HEK293T (cell line): ENCODE measurements around the gene EPHB1.
"Not testable (repeated sequence)": the region's sequence is repeated elsewhere in the genome, so short reads cannot be mapped to it uniquely, and the experiment has no call there.

ENCODE experiments used
- CTCF ChIA-PET: fragments of 350-600 bp; formaldehyde crosslinking; extraction: SDS; loops from one replicate; lab custom pipeline; 2021; ENCODE audit warnings: antibody characterized with exemption, inconsistent platforms; lab: Yijun Ruan, JAX
- POLR2A ChIA-PET: fragments of 350-600 bp; formaldehyde crosslinking; extraction: SDS; loops from one replicate; lab custom pipeline; 2020; ENCODE audit warnings: antibody characterized with exemption, inconsistent platforms; lab: Yijun Ruan, JAX
- DNase-seq: peaks from one replicate; pipeline ENCODE4 v3.0.0; 2012; ENCODE audit warnings: mixed read lengths; ENCODE audit errors: extremely low spot score
- ARNT ChIP-seq: fragments of 450-650 bp; IDR thresholded peaks from 2 replicates; pipeline ENCODE4 v1.6.1; 2017; ENCODE audit warnings: mild to moderate bottlenecking
- BHLHE40 ChIP-seq: fragments of 450-650 bp; IDR thresholded peaks from 2 replicates; pipeline ENCODE4 v1.6.1; 2016; ENCODE audit warnings: mild to moderate bottlenecking, moderate library complexity, borderline replicate concordance
- CTBP1 ChIP-seq: fragments of 450-650 bp; IDR thresholded peaks from 2 replicates; pipeline ENCODE4 v1.6.1; 2016; ENCODE audit warnings: borderline replicate concordance
- ELF4 ChIP-seq: fragments of 450-650 bp; IDR thresholded peaks from 2 replicates; pipeline ENCODE4 v1.6.1; 2017; ENCODE audit warnings: antibody characterized with exemption
- FOXA1 ChIP-seq: fragments of 450-650 bp; IDR thresholded peaks from 2 replicates; pipeline ENCODE4 v1.6.1; 2016; ENCODE audit warnings: mild to moderate bottlenecking
- FOXK2 ChIP-seq: fragments of 450-650 bp; IDR thresholded peaks from 2 replicates; pipeline ENCODE4 v1.6.1; 2016; ENCODE audit warnings: mild to moderate bottlenecking
- FOXM1 ChIP-seq: fragments of 450-650 bp; IDR thresholded peaks from 2 replicates; pipeline ENCODE4 v1.6.1; 2017; ENCODE audit warnings: mild to moderate bottlenecking, borderline replicate concordance
- HDGF ChIP-seq: fragments of 450-650 bp; IDR thresholded peaks from 2 replicates; pipeline ENCODE4 v1.6.1; 2017; ENCODE audit warnings: antibody characterized with exemption, borderline replicate concordance
- L3MBTL2 ChIP-seq: fragments of 450-650 bp; conservative IDR thresholded peaks from 2 replicates; pipeline ENCODE4 v1.6.1; 2016; ENCODE audit warnings: mild to moderate bottlenecking
- LEF1 ChIP-seq: fragments of 450-650 bp; IDR thresholded peaks from 2 replicates; pipeline ENCODE4 v1.6.1; 2017; ENCODE audit warnings: mild to moderate bottlenecking, borderline replicate concordance
- NFRKB ChIP-seq: fragments of 450-650 bp; IDR thresholded peaks from 2 replicates; pipeline ENCODE4 v1.6.1; 2016; ENCODE audit warnings: mild to moderate bottlenecking, moderate library complexity
- PKNOX1 ChIP-seq: fragments of 450-650 bp; IDR thresholded peaks from 2 replicates; pipeline ENCODE4 v1.6.1; 2016
- SP1 ChIP-seq: fragments of 450-650 bp; IDR thresholded peaks from 2 replicates; pipeline ENCODE4 v1.6.1; 2017
- SUZ12 ChIP-seq: fragments of 450-650 bp; IDR thresholded peaks from 2 replicates; pipeline ENCODE4 v1.6.1; 2016; ENCODE audit warnings: mild to moderate bottlenecking
- TARDBP ChIP-seq: fragments of 450-650 bp; IDR thresholded peaks from 2 replicates; pipeline ENCODE4 v1.6.1; 2016
- ZNF384 ChIP-seq: fragments of 450-650 bp; IDR thresholded peaks from 2 replicates; pipeline ENCODE4 v1.6.1; 2016

The EPHB1 gene

DNA sequence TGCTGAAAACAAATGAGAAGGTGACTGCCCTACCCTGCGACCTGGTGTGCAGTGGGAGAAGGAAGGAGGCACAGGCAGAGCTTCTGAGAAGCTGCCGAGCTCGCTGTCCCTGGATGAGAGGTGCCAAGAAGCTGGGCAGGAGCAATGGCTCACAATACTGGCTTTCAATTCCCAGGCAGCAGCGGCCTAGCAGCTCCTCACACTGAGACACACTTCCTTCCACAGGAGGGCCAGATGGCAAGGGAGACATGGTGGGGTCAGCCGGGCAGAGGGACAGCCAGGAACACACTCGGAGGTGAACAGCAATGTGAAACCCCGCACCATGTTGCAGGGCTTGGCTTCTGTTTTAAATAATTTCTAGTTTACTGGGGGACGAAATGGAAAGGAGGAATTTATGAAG lies 314.6 kb downstream of the EPHB1 start:
- CTCF ChIA-PET: no interaction called here
- TF ChIP-seq PKNOX1: no peak
- TF ChIP-seq BHLHE40: no peak
- no peak for TF ChIP-seq FOXA1
- no peak for TF ChIP-seq TARDBP
- TF ChIP-seq SP1: no peak
- TF ChIP-seq ELF4: no peak
- TF ChIP-seq ZNF384: no peak
- TF ChIP-seq SUZ12: no peak
- no peak for TF ChIP-seq HDGF
- TF ChIP-seq NFRKB: no peak
- no peak for TF ChIP-seq ARNT
- no peak for TF ChIP-seq FOXK2
- TF ChIP-seq FOXM1: no peak
- TF ChIP-seq CTBP1: no peak
- no peak for TF ChIP-seq L3MBTL2
- TF ChIP-seq LEF1: no peak
- POLR2A ChIA-PET: no interaction called here
- DNase-seq: no peak

GRCh38 chr3:135114551-135114950 lies 319.5 kb downstream of the EPHB1 start:
- CTCF ChIA-PET, DNase-seq, POLR2A ChIA-PET: not testable (repeated sequence)

DNA sequence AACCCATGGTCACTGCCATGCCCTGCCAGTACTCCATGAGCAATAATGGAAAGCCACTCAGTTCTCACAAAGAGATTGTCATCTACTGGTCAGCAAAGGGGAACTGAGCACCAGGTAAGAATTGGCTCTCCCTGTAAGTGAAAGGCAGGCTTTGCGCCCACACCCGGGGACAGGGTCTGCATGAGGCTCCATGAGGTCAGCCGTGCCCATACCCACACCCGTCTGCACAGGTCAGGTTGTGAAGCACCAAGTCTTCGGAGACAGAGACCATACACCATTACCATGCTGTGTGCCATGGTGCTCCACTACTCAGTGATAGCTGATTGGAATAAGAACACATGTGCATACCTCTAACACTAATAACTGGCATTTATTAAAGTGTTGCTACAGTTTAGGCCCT lies 322.9 kb downstream of the EPHB1 start:
- CTCF ChIA-PET: no interaction called here
- no peak for DNase-seq
- POLR2A ChIA-PET: no interaction called here
- TF ChIP-seq L3MBTL2 (no peak), TARDBP (no peak), ARNT (no peak), BHLHE40 (no peak), ZNF384 (no peak), NFRKB (no peak), SP1 (no peak), ELF4 (no peak), FOXK2 (no peak), FOXM1 (no peak), CTBP1 (no peak), SUZ12 (no peak), FOXA1 (no peak), PKNOX1 (no peak), LEF1 (no peak), HDGF (no peak)

DNA sequence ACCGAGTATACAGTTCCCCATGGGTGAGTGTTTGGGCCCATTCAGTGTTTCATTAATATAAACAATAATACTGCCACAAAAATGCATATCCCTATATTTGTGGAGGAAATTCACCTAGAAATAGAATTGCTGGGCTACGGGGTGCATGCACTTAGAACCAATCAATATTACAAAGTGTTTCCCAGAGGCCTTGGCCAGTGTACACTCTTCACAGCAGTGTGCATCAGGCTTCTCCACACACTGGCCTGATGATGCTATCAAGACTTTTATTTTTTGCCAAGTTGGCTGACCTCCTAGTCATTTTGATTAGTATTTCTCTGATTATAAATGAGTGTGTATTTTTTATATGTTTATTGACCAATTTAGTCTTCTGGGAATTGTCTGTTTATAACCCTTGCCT lies 323.7 kb downstream of the EPHB1 start:
- ChIA-PET CTCF (no interaction called here), POLR2A (no interaction called here)
- TF ChIP-seq ARNT: no peak
- no peak for TF ChIP-seq FOXK2
- TF ChIP-seq BHLHE40: no peak
- no peak for TF ChIP-seq SP1
- no peak for TF ChIP-seq TARDBP
- no peak for DNase-seq

DNA sequence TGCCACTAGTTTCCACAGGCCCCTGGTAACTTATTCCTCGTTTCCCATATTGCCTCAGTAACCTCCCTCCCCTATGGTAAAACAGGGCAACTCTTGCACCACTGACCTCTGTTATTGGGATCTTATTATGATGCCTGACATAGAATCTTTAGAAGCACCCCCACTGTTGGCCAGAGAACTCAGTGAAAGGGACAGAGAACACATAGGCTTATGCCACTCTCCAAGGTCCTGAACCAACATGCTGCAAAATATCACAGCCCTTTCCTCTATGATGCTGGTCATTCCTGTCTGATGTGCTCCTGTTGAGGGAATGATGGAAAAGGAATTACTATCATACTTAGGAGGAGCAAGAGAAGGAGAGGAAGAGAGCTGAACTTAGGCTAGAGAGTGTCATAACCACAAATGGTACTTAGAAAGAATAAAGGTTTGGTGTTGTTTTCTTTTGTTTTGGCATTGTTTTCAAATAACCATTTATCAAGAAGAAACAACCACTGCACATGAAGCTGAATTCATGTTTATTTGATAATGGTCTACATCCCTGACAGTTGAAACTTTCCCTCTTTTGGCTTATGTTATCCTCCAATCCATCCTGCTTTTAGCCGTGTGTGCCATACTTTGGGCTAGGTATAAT lies 330.2 kb downstream of the EPHB1 start:
- CTCF ChIA-PET: no interaction called here
- peak; percentile 34 for DNase-seq
- POLR2A ChIA-PET: no interaction called here
- TF ChIP-seq ZNF384 (no peak), NFRKB (no peak), ELF4 (no peak), FOXA1 (no peak), L3MBTL2 (no peak), CTBP1 (no peak), FOXM1 (no peak), HDGF (no peak), BHLHE40 (no peak), SUZ12 (no peak)

GRCh38 chr3:135127946-135128470 lies 332.9 kb downstream of the EPHB1 start:
- DNase-seq: no peak
- TF ChIP-seq SUZ12 (no peak), TARDBP (no peak), L3MBTL2 (no peak), NFRKB (no peak), SP1 (no peak), ZNF384 (no peak), BHLHE40 (no peak), HDGF (no peak), ELF4 (no peak), FOXK2 (no peak), LEF1 (no peak), PKNOX1 (no peak), FOXA1 (no peak), ARNT (no peak), CTBP1 (no peak), FOXM1 (no peak)
- ChIA-PET CTCF (no interaction called here), POLR2A (no interaction called here)

DNA sequence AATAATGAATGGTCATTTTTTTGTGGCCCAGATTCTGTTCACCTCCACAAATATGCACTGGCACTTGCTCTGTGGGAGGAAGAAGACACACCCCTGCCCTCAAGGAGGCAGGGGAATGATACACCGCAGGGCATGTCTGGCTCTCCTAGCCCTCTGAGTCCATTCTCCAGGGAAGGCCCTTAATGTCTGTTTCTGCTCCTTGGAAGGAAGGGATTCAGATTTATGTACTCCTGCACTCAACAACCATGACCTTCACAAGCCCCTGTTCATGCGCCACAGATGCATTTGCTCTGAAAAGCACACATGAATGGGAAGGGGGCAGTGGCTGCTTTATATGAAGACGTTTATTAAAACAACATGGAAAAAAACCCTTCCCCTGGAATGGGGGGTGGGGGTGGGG lies 333.8 kb downstream of the EPHB1 start:
- no peak for DNase-seq
- POLR2A ChIA-PET: no interaction called here

More for the DNA sequence above, 333.8 kb downstream of the EPHB1 start:
- TF ChIP-seq NFRKB (no peak), SUZ12 (no peak), L3MBTL2 (no peak), TARDBP (no peak), FOXM1 (no peak), LEF1 (no peak), FOXK2 (no peak), BHLHE40 (no peak), ELF4 (no peak), ARNT (no peak), PKNOX1 (no peak), HDGF (no peak), FOXA1 (no peak), ZNF384 (no peak), SP1 (no peak), CTBP1 (no peak)
- CTCF ChIA-PET: no interaction called here
